GM21723 (cell line): Measurements from ENCODE around the gene UCP2.
"Not testable (repeated sequence)": the region's sequence is repeated elsewhere in the genome, so short reads cannot be mapped to it uniquely, and the experiment has no call there.

Experiments
- ATAC-seq: cut with Tn5 transposase; IDR thresholded peaks from one replicate; pipeline ENCODE4 v1.9.1; 2021; ENCODE audit warnings: mild to moderate bottlenecking, moderate library complexity; ENCODE audit not compliant: unreplicated experiment

UCP2 gene

DNA sequence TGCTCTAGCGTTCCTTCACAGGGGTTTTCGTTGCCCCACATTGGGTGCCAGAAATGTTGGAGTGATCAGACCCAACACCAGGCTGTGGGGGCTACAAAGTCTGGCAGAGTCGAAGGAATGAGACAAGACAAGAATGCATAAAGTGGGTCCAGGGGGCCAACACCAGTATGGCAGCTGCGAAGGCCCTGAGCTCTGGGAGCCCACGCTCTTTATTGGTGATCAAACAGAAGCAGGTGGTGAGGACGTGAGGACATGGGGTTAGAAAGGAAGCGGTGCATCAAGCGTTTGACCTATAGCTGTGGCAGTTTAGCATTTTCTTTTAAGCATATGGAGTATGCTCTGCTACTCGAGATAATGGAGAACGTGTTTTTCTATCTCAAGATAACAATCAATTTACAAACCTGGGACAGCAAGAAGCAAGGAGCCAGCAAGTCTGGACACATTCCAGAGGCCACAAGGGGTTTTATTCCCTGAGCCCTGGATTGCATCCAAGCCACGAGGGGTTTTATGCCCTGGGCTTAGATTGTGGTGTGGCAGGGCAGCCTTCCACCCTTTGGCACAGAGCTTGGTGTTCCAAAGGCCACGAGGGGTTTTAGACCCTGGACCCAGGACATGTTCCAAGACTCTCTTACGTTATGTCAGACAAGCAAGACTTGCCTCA, 35.7 kb downstream of the UCP2 start:
- ATAC-seq = no peak

DNA sequence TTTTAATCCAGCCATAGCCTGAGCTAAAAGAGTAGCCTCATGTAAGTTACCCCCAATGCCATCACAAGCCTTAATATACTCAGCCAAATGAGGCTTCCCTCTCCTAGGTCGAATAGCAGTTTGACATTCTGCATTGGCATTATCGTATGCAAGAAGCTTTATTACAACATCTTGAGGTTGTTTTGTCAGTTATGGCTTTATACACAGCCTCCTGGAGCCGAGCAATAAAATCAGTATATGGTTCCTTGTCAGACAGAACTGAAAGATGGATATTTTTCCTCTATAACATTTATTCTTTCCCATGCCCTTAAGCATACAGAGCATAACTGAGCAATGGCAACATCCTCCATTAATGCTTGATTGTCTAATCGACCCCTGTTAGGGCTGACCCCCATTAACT, 37.2 kb downstream of the UCP2 start:
- ATAC-seq = no peak

- ATAC-seq = no peak
Observed at GRCh38 chr11:73944901-73945300, 37.7 kb downstream of the UCP2 start.

GRCh38 chr11:73944085-73944484, 38.6 kb downstream of the UCP2 start:
- no peak for ATAC-seq

- ATAC-seq = no peak
Observed at GRCh38 chr11:73942010-73942409, 40.6 kb downstream of the UCP2 start.

GRCh38 chr11:73940801-73941570, 41.7 kb downstream of the UCP2 start:
- ATAC-seq = no peak

GRCh38 chr11:73939096-73939495, 43.5 kb downstream of the UCP2 start:
- no peak for ATAC-seq

GRCh38 chr11:73936047-73936446, 46.6 kb downstream of the UCP2 start:
- not testable (repeated sequence) for ATAC-seq

GRCh38 chr11:73932781-73933180, 49.9 kb downstream of the UCP2 start:
- no peak for ATAC-seq

DNA sequence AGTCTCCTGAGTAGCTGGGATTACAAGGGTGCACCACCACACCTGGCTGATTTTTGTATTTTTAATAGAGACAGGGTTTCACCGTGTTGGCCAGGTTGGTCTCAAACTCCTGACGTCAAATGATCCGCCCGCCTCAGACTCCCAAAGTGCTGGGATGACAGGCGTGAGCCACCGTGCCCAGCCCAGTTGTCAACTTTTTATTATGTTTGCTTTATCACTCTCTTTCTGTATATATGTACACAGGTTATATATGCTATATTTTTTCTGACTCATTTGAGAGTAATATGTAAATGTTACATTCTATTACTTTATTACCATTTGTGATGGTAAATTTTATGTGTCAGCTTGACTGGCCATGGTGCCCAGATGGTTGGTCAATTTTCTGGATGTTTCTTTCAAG, 50.7 kb downstream of the UCP2 start:
- ATAC-seq = no peak

GRCh38 chr11:73931039-73931645, 51.5 kb downstream of the UCP2 start:
- no peak for ATAC-seq

- no peak for ATAC-seq
Observed at GRCh38 chr11:73929388-73929787, 53.3 kb downstream of the UCP2 start.
